Measurements from ENCODE around the gene SPTBN5.

Gene SPTBN5

GRCh38 chr15:41901431-41901830 is 7.6 kb upstream of the SPTBN5 start:
- DNase-seq = no peak

GRCh38 chr15:41900526-41901380 is 6.9 kb upstream of the SPTBN5 start:
- no peak for DNase-seq

DNA sequence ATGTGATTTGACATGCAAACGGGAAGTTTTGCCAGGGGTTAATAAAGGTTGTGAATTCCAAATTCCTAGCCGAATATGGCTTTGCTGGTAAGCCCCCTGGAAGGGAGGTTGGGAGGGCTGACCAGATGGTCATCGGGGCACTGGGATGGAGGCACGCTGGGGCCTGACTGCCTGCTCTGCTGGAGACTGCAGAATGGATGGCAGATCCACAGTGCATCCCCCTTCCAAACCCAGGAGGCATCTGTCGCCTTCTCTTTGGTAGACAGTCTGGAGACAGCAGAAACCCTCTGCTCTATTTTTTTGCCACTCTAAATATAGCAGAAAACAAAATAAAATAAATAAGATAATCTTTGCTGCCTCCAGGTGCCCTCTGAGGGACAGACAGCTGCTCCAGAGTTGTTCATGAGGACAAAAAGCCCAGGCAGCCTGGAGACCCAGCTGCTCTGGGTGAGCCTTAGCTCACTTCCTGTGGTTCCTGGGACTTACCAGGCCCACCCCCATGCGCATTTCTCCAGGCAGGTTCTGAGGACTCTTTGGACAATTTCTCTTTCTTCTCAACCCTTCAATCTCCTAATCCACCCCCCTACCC is 6.1 kb upstream of the SPTBN5 start:
- no peak for DNase-seq

GRCh38 chr15:41897363-41897799 is 3.5 kb upstream of the SPTBN5 start:
- DNase-seq = no peak

DNA sequence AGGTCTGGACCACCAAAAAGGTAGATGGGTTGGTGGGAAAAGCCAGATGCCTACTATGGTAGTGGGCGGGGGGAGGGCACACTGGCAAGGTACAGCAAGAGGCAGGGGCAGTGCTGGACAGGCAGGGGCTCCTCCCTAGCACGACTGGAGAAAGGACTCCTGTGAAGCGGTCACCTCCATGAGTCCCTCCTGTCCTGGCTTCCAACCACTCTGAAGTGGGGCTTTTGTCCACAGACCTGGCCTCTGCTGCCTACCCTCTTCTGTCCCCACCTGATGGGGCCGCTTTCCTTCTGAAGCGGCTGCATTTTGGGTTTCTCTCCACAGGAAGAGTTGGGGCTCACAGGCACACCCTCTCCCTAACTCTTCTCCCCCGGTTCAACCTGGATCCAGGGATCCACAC is 2.7 kb upstream of the SPTBN5 start:
- no peak for DNase-seq

GRCh38 chr15:41895957-41896356 is 2.1 kb upstream of the SPTBN5 start:
- DNase-seq = no peak

- DNase-seq = no peak
Observed at GRCh38 chr15:41895491-41895890, 1.6 kb upstream of the SPTBN5 start.

- DNase-seq = peak; percentile 64
Observed at GRCh38 chr15:41894791-41895463, 1.1 kb upstream of the SPTBN5 start.

DNA sequence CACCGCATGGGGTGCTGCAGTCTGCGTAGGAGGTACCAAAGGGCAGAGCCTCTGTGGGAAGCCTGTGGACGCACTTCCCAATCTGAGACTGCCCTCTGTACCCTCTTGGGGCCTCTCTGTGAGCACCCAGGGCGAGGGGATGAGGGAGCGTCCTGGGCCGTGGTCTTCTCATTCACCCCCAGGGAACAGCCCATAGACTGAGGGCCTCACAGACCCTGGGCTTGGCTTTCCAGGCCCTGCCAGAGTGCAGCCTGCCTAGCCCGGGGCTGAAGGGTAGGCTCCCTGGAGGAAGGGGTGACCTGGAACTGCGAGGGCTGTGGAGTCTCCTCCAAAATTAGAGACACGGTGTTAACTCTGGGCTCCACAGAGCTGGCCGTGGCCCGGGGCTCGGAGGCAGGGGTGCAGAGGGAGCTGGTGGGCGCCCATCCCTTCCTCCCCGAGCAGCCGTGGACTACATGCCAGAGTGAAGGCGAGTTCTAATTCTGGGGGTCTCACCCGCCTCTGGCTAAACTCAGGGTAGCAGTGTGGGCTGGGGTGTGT is 468 bp upstream of the SPTBN5 start:
- no peak for DNase-seq

GRCh38 chr15:41892621-41893421 is 1.0 kb downstream of the SPTBN5 start:
- DNase-seq = no peak

- DNase-seq = no peak
Observed at GRCh38 chr15:41891946-41892345, 1.9 kb downstream of the SPTBN5 start.

DNA sequence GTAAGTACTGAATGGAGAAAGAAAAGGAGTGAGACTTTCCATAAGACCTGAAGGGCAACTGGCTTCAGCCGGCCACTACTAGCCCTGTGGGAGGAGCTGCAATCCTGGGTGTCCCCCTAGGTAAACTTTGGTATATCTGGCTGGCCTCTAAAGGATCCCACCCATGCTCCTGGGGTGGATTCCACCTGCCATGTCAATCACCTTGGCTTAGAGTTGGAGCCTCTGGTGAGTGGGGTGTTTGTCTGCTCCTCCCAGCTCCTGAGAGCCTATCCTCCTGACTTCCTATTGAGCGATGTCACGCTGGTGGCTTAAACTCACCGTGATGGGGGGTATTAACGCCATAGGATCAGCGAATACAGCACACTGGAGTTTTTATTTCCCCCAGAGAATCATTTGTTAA is 2.6 kb downstream of the SPTBN5 start:
- DNase-seq = no peak

- DNase-seq = no peak
Observed at GRCh38 chr15:41890050-41890690, 3.7 kb downstream of the SPTBN5 start.

DNA sequence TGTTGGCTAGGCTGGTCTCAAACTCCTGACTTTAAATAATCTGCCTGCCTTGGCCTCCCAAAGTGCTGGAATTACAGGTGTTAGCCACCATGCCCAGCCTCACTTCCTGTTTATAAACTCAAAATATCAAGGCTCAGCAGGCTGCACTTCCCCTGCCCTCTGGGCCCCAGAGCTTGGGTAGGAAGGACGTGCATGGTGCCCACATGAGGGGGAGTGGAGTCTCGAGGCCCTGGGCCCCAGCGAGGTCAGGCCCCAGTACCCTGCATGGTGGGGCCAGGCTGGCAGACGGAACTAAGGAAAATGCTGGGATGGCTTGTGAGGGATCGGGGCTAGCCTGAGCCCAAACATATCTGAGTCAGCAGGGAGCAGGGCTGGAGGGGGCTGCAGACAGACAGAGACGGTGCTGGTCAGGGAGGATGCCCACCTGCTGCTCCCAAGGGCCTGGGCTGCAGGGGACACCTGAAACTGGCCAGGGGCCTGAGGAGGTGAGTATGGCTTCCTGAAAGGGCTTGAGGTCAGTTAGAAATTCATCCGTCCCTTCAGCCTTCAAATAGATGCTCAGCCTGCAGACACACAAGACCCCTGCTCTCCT is 5.1 kb downstream of the SPTBN5 start:
- DNase-seq = no peak

GRCh38 chr15:41887893-41888292 is 6.0 kb downstream of the SPTBN5 start:
- DNase-seq = no peak

- DNase-seq = no peak
Observed at GRCh38 chr15:41887161-41887560, 6.7 kb downstream of the SPTBN5 start.

DNA sequence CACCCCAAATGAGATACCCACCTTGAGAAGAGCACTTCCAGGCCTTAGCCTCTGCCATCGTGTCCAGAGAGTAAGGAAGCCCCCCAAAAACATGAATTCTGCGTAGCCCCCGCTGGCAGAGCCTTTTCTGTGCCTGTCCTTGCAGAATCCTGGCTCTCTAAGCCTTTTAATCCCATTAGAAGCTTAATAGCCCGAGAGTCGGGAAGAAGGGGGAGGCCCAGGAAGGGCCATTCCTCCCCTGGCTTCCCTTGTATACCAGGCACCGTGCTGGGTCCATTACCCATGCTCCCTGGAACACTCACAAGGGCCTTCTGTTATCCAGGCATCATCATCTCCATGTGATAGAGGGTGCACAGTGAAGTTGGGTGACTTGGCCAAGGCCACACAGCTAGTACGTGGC is 7.1 kb downstream of the SPTBN5 start:
- DNase-seq = no peak

DNA sequence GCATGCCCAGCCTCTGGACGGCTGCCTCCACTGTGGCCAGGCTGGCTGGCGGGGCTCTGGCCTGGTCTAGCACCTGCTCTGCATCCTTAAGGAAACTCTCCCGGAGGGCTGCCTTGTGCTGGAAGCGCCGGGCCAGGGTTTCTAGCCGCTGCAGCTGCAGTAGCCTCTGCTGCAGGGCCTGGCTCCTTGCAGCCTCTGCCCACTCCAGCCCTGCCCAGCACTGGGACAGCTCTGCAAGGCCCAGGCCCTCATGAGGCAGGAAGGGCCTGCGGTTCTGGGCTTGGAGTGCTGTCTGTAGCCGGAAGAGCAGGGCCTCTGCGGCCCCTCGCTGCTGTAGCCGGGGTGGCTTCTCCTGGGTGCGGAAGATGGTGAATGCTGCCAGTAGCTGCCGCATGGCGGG is 8.0 kb downstream of the SPTBN5 start:
- no peak for DNase-seq

- no peak for DNase-seq
Observed at GRCh38 chr15:41885321-41885720, 8.5 kb downstream of the SPTBN5 start.

DNA sequence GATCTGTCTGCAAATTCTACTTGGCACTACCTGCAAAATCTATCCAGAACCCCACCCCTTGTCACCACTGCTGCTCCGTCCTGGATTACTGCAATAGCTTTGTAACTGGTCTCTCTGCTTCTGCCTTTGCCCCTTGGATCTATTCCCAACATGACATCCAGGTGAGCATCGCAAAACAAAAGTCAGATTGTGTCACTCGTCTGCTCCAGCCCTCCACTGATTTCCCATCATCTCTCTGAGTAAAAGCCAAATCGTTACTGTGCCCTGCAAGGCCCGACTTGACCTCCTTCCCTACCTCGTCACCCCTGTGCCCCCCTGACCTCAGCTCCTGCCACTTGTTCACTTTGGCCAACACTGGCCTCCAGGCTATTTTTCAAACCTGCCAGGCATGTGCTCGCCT is 9.4 kb downstream of the SPTBN5 start:
- DNase-seq = no peak

- no peak for DNase-seq
Observed at GRCh38 chr15:41883484-41883825, 10.4 kb downstream of the SPTBN5 start.

Data from NK-92 treated with Interleukin-12 subunit alpha and Interleukin-12 subunit beta, amount 100 ng/mL, for 24 hours (cell line).